ENCODE results near the gene PRKCZ.

- TF ChIP-seq, protein P1, sequence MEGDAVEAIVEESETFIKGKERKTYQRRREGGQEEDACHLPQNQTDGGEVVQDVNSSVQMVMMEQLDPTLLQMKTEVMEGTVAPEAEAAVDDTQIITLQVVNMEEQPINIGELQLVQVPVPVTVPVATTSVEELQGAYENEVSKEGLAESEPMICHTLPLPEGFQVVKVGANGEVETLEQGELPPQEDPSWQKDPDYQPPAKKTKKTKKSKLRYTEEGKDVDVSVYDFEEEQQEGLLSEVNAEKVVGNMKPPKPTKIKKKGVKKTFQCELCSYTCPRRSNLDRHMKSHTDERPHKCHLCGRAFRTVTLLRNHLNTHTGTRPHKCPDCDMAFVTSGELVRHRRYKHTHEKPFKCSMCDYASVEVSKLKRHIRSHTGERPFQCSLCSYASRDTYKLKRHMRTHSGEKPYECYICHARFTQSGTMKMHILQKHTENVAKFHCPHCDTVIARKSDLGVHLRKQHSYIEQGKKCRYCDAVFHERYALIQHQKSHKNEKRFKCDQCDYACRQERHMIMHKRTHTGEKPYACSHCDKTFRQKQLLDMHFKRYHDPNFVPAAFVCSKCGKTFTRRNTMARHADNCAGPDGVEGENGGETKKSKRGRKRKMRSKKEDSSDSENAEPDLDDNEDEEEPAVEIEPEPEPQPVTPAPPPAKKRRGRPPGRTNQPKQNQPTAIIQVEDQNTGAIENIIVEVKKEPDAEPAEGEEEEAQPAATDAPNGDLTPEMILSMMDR (conservative IDR thresholded peaks at IDR 0.05; ENCODE audit: low read depth in 2 of 2) = no peak
- TF ChIP-seq POLR2AphosphoS5 (IDR thresholded peaks at IDR 0.05; ENCODE audit: low read depth) = no peak
- TF ChIP-seq REST (IDR thresholded peaks at IDR 0.05; ENCODE audit: unreplicated experiment) = no peak
- no peak for TF ChIP-seq EZH2phosphoT487 (IDR thresholded peaks at IDR 0.05; ENCODE audit: unreplicated experiment)
- TF ChIP-seq ETS1 (IDR thresholded peaks at IDR 0.05) = no peak
- no peak for TF ChIP-seq STAT1 (IDR thresholded peaks at IDR 0.05; ENCODE audit: unreplicated experiment)
- no peak for TF ChIP-seq NANOG (IDR thresholded peaks at IDR 0.05; ENCODE audit: borderline replicate concordance)
- TF ChIP-seq CREB1 (CRISPR knock-in tag; IDR thresholded peaks at IDR 0.05; ENCODE audit: low read depth) = no peak
Observed at GRCh38 chr1:2023187-2023586, 27.0 kb upstream of the PRKCZ start.
